Vagina (tissue), 2 donors: ENCODE results near the gene DNAI1. TPM values are rescaled to one million over a fixed set of nuclear protein-coding genes. Genes with fewer than 3 reads are reported as not detected.

Experiments used
- DNase-seq, 2 donors: peaks; one replicate each; pipeline ENCODE4 v3.0.0-alpha.2; 2017; ENCODE audit errors: extremely low spot score in 2 of 2
- H3K27ac ChIP-seq: fragments of 200-600 bp; sonication (generic); one replicate; pipeline ENCODE4 v1.5.1; 2019
- H3K27me3 ChIP-seq: fragments of 200-600 bp; sonication (generic); one replicate; pipeline ENCODE4 v1.5.1; 2019
- H3K36me3 ChIP-seq, 2 donors: fragments of 200-600 bp; sonication (generic); one replicate each; pipeline ENCODE4 v1.5.1; 2017 to 2019
- H3K4me1 ChIP-seq: fragments of 200-600 bp; sonication (generic); one replicate; pipeline ENCODE4 v1.5.1; 2019
- H3K4me3 ChIP-seq, 2 donors: fragments of 200-600 bp; sonication (generic); 1 replicate in 1 of 2; 2 replicates in 1 of 2; pipeline ENCODE4 v1.5.1; 2016 to 2019
- H3K9me3 ChIP-seq: fragments of 200-600 bp; sonication (generic); one replicate; pipeline ENCODE4 v1.5.1; 2019
- POLR2A ChIP-seq, 2 donors: fragments of 450-650 bp; IDR thresholded peaks; one replicate each; pipeline ENCODE4 v1.6.1; 2017; ENCODE audit warnings: antibody characterized with exemption in 2 of 2, mild to moderate bottlenecking in 2 of 2, moderate library complexity in 2 of 2
- POLR2AphosphoS5 ChIP-seq, 2 donors: sonication (generic); formaldehyde crosslinking; IDR thresholded peaks; one replicate each; pipeline ENCODE4 v1.9.0; 2017; ENCODE audit warnings: antibody characterized with exemption in 2 of 2, mild to moderate bottlenecking in 2 of 2, low read depth in 1 of 2; ENCODE audit not compliant: insufficient read depth in 1 of 2
- intact Hi-C: fragments of 100-400 bp; cut with DNase I; formaldehyde crosslinking; loops from one replicate; pipeline ENCODE4 v1.15.1; 2023
- total RNA-seq: library from RNA; depleted of rRNA; stranded (reverse); fragments of >200 nt; gene quantifications from one replicate; pipeline ENCODE4 v1.2.3, GENCODE V29; 2016
- TF ChIP-seq, protein P1 (sequence below), 3 experiments: fragments of 450-650 bp in 2 of 3; fragments of 200-600 bp in 1 of 3; sonication (generic) in 1 of 3; IDR thresholded peaks; one replicate each; pipeline ENCODE4 v1.5.1; 2017 to 2019; ENCODE audit warnings: antibody characterized with exemption in 3 of 3, mild to moderate bottlenecking in 2 of 3, moderate library complexity in 2 of 3

Gene DNAI1
- total RNA-seq, 1 donor from 2014 or later, result not detected

DNA sequence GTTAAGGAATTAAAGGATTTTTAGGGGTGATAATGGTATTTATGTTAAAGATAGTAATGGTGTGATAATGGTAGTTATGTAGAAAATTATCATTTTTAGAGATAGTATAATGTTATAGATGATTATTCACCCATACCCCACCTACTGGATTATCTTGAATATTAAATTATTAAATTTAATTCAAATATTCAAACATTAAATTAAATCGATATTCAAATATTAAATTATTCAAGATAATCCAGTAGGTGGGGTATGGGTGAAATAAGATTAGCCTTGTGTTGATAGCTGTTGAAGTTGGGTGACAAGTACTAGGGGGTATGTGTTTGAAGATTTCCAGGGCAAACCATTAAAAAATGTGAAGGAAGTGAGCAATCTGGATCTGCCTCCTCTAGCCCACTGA, 15.8 kb upstream of the DNAI1 start:
- peaks cover 11% of the 10 kb centered on the region for H3K4me1 ChIP-seq
- no peaks in the 10 kb centered on the region for H3K27me3 ChIP-seq
- intact Hi-C loops, result no loop called here
- no peak for DNase-seq
- TF ChIP-seq POLR2A (IDR thresholded peaks at IDR 0.05), result no peak
- TF ChIP-seq POLR2AphosphoS5 (IDR thresholded peaks at IDR 0.05; ENCODE audit: insufficient read depth in 1 of 2, low read depth in 1 of 2), result no peak
- TF ChIP-seq, protein P1, sequence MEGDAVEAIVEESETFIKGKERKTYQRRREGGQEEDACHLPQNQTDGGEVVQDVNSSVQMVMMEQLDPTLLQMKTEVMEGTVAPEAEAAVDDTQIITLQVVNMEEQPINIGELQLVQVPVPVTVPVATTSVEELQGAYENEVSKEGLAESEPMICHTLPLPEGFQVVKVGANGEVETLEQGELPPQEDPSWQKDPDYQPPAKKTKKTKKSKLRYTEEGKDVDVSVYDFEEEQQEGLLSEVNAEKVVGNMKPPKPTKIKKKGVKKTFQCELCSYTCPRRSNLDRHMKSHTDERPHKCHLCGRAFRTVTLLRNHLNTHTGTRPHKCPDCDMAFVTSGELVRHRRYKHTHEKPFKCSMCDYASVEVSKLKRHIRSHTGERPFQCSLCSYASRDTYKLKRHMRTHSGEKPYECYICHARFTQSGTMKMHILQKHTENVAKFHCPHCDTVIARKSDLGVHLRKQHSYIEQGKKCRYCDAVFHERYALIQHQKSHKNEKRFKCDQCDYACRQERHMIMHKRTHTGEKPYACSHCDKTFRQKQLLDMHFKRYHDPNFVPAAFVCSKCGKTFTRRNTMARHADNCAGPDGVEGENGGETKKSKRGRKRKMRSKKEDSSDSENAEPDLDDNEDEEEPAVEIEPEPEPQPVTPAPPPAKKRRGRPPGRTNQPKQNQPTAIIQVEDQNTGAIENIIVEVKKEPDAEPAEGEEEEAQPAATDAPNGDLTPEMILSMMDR (IDR thresholded peaks at IDR 0.05), result no peak
- H3K36me3 ChIP-seq, result peaks cover 0 to 4% of the 10 kb centered on the region in 2 donors
- no peak overlapping the region for H3K27ac ChIP-seq
- H3K4me3 ChIP-seq, result no peak overlapping the region
- H3K9me3 ChIP-seq, result no peaks in the 10 kb centered on the region

DNA sequence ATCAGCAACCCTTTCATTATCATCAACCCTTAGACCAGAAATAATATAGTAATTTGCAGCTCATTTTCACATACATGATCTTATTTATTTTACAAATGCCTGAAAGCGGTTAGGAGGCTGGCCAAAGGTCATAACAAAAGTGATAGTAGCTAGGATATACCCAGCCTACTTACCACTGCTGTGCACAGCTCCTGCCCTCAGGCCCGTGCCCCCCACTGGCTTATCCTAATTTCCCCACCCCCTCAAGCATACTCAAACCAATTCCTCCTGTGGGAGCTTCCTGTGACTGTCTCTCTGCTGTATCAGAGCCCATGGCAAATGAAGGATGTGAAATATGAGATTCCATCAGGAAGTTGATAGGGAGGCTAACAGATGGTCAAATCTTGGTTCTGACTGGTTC, 15.1 kb upstream of the DNAI1 start:
- intact Hi-C loops, result no loop called here
- Histone ChIP-seq H3K4me3 (no peak overlapping the region), H3K27me3 (no peaks in the 10 kb centered on the region), H3K36me3 (no peaks in the 10 kb centered on the region), H3K4me1 (peaks cover 11% of the 10 kb centered on the region), H3K9me3 (no peaks in the 10 kb centered on the region), H3K27ac (no peak overlapping the region)
- no peak for DNase-seq
- TF ChIP-seq, protein P1 (IDR thresholded peaks at IDR 0.05), result no peak
- no peak for TF ChIP-seq POLR2AphosphoS5 (IDR thresholded peaks at IDR 0.05; ENCODE audit: insufficient read depth in 1 of 2, low read depth in 1 of 2)
- no peak for TF ChIP-seq POLR2A (IDR thresholded peaks at IDR 0.05)

DNA sequence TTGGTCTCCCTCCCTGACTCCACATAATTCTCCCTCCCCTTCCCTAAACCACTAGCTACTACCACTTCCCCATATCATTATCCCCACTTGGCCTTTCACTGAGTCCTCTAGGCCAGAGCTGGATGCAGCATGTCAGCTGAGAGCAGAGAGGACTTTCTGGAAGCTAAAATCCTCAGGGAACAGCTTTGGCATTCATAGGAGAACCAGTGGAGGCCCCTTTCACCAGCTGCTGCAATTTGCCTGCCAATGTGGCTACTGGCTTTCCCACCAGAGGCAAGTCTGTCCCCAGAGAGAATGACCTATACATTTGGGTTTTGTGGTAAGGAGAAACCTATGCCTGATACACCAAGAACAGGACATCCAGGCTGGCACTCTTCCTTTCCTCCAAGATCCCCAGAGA, 14.6 kb upstream of the DNAI1 start:
- Histone ChIP-seq H3K27me3 (no peaks in the 10 kb centered on the region), H3K9me3 (no peaks in the 10 kb centered on the region), H3K36me3 (no peaks in the 10 kb centered on the region), H3K4me3 (no peak overlapping the region), H3K27ac (no peak overlapping the region), H3K4me1 (peaks cover 11% of the 10 kb centered on the region)
- intact Hi-C loops, result no loop called here
- DNase-seq, result no peak
- TF ChIP-seq POLR2AphosphoS5 (IDR thresholded peaks at IDR 0.05; ENCODE audit: insufficient read depth in 1 of 2, low read depth in 1 of 2), result no peak

DNA sequence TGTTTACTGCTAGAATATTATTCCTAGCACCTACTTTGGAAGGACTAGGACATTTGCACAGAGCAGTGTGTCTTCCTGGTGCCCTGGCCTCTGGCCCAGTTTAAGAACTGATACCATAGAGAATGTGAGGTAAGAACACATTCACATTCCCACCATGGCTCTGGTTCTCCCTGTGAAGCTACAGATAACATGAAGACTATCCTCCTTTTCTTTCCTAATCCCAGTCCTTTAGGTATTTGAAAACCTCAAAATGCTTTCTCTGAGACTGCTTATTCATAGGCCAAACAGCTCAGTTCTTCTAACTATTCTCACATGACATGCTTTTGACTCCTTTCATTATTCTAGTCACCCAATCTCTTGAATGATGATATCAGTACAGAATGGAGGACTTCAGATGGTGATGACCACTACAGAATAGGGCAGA, 12.1 kb upstream of the DNAI1 start:
- H3K36me3 ChIP-seq, result no peaks in the 10 kb centered on the region

DNA sequence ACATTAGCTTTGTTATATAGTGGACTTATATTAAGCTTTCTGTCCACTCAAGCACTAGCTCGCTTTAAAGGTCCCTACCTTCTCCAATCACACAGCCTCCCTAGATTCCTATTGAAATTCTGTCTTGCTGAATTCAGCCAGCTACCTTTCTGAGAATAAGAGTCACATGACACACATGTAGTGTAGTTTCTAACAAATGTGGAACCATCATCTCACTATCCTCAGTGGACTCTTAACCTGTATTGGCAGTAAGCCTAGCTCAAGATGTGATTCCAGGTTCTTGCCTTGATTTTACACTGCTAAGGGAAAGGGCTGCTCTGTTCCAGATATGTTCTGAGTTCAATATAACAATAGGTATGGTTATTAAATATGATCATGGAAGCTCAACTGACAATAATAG, 11.7 kb upstream of the DNAI1 start:
- TF ChIP-seq POLR2AphosphoS5 (IDR thresholded peaks at IDR 0.05; ENCODE audit: insufficient read depth in 1 of 2, low read depth in 1 of 2) (no peak), POLR2A (IDR thresholded peaks at IDR 0.05) (no peak)
- TF ChIP-seq, protein P1 (IDR thresholded peaks at IDR 0.05), result no peak
- Histone ChIP-seq H3K9me3 (no peaks in the 10 kb centered on the region), H3K4me3 (no peak overlapping the region), H3K27ac (no peak overlapping the region), H3K27me3 (no peaks in the 10 kb centered on the region), H3K36me3 (no peaks in the 10 kb centered on the region), H3K4me1 (peaks cover 15% of the 10 kb centered on the region)
- intact Hi-C loops, result no loop called here
- no peak for DNase-seq

More for the DNA sequence above, 12.1 kb upstream of the DNAI1 start:
- H3K4me1 ChIP-seq, result peaks cover 17% of the 10 kb centered on the region
- no peaks in the 10 kb centered on the region for H3K9me3 ChIP-seq
- H3K27ac ChIP-seq, result no peak overlapping the region
- no peak overlapping the region for H3K4me3 ChIP-seq
- no peak for DNase-seq
- intact Hi-C loops, result no loop called here
- TF ChIP-seq, protein P1 (IDR thresholded peaks at IDR 0.05), result no peak
- no peak for TF ChIP-seq POLR2AphosphoS5 (IDR thresholded peaks at IDR 0.05; ENCODE audit: insufficient read depth in 1 of 2, low read depth in 1 of 2)
- TF ChIP-seq POLR2A (IDR thresholded peaks at IDR 0.05), result no peak
- no peaks in the 10 kb centered on the region for H3K27me3 ChIP-seq
